GM18909 (cell line): ENCODE results near the gene FAXDC2.

Experiments used
- ATAC-seq: cut with Tn5 transposase; IDR thresholded peaks from one replicate; pipeline ENCODE4 v1.9.1; 2021; ENCODE audit warnings: mild to moderate bottlenecking; ENCODE audit not compliant: unreplicated experiment, poor library complexity

Gene FAXDC2, protein sequence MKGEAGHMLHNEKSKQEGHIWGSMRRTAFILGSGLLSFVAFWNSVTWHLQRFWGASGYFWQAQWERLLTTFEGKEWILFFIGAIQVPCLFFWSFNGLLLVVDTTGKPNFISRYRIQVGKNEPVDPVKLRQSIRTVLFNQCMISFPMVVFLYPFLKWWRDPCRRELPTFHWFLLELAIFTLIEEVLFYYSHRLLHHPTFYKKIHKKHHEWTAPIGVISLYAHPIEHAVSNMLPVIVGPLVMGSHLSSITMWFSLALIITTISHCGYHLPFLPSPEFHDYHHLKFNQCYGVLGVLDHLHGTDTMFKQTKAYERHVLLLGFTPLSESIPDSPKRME

GRCh38 chr5:154850255-154851062, at the start of gene FAXDC2:
FAXDC2 (minus strand) TSS chr5:154850603; CDS start chr5:154838178, 12,425 bp downstream.
- ATAC-seq: peak; percentile 67

DNA sequence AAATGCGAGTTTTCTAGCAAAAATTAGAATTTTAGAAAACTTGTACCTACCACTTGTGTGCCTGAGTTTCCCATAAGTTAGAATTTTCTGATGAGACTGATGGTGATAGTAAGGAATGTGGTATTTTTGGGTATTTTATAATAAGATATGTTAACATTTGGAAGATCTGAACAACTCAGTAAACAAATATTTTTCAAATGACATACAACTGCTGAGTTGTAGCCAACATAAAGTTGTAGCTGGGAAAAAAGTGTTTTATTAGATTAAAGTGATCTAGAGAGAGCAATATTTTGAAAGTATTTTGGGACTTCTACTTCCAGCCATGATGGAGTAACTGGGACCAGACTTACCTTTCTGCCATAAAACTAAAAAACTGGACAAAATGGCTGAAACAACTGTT, 49.7 kb upstream of the FAXDC2 start:
- no peak for ATAC-seq

- no peak for ATAC-seq
These were observed 48.9 kb upstream of the FAXDC2 start for GRCh38 chr5:154899151-154899816.

DNA sequence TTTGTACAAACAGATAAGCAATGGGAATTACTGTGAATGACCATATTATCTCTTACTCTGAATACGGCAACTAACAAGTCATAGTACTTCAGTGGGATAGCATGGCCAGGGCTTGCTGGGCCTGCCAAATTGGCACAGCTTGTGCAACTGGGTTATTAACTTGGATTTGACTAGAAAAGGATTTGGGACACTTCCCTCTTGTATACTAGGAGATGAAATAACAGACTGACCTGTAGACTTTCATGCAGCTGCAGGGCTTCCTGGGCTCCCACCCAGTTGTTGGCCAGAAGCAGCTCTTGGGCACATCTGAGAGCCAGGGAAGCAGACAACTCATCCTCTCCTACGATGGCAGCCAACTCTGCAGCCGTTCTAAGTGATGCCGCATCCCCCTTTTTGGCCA, 47.8 kb upstream of the FAXDC2 start:
- ATAC-seq: no peak

DNA sequence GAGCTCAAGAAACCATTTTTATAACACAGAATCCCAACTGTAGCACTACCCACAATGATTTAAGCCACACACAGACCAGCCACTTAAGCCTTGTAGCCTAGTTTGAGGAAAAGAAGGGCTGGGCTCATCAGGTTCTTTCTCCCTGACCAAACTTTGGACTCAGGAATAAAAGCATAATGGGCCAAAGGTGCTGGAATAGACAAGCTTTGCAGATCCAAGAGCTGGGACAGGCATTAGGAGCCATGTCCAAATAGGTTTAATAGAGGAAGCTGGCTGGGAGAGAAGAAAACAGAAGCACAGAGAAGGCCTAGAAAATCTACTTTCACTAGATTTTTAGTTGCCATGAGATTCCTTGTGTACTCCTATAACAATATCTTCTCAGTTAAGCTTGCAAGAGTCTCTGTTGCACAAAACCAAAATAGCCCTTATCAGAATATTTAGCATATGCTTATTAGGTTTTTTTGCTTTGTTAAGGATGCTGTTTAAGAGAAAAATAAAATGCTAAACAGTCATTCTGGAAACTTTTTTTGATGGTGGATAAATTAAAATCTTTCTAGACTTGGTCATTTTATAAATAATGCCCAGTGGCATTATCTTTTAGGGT, 46.3 kb upstream of the FAXDC2 start:
- no peak for ATAC-seq

DNA sequence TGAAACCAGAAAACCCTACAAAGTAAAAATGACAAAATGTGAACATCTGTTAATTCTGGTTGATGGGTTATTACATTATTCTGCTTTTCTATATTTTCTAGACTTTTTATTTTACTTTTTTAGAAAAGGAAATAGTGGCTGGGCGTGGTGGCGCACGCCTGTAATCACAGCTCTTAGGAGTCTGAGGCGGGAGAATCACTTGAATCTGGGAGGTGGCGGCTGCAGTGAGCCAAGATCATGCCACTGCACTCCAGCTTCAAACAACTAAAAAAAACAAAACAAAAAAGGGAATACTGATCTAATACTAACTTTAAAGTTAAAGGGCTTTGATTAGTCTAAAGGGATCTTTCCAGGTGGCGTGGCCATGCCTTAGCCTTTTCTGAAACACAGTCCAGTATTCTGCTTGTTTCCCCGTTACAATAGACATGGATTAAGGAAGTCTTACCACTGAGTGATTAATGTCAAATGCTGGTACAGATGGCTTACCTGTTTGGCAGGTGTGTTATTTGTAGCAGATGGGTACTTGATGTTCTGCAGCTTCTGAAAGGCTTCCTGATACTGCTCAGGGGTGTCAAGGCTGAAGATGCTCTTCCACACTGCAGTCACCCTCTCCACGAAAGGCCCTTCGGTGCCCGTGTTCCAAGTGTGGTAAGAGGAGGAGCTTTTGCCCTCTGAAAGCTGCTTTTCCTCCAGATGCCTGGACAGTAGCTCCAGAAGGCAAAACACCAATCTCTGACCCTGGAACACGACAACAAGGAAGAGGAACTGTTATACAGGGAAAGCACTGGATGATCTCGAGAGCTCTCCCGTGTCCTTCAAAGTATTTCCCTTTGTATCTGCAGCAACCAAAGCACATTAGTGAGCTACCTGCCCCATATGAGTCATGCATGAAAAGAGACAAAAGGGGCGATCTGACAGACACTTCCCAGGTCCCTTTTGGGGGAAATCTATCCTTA, 45.5 kb upstream of the FAXDC2 start:
- no peak for ATAC-seq

DNA sequence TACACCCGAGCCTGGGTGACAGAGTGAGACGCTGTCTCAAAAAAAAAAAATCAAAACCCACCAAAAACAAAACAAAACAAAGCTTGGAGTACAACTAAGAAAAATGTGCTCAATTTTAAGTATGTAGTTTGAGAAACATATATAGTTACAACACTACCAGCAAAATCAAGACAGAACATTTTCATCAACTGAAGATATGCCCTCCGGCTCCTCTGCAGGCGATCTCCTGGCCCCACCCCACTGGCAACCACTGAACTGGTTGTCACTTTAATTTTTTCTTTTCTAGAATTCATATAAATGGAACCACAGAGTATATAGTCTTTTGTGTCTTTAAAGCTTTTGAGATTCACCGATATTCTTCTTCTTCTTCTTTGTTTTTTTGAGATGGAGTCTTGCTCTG, 43.0 kb upstream of the FAXDC2 start:
- ATAC-seq: no peak

- ATAC-seq: no peak
These were observed 42.0 kb upstream of the FAXDC2 start for GRCh38 chr5:154892369-154892771.

GRCh38 chr5:154885439-154885838, 35.0 kb upstream of the FAXDC2 start:
- no peak for ATAC-seq

DNA sequence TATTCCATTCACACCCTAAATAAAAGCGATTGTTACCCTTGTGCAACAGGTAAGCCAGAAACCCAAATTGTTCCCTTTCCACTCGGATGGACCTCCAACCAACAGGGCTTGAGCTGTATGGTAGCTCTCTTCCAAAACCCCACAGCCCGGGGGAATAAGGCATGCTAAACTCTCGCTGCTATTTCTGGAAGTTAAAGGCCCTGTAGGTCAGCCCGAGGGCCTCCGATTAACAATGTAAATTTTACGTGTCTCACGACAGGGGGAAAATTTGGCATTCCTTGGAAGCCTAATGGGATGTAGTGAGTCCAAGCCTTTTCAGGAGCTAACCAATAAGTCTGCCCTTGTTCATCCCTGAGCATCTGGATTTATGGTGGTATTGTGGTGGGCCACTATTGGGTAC, 34.0 kb upstream of the FAXDC2 start:
- ATAC-seq: no peak

DNA sequence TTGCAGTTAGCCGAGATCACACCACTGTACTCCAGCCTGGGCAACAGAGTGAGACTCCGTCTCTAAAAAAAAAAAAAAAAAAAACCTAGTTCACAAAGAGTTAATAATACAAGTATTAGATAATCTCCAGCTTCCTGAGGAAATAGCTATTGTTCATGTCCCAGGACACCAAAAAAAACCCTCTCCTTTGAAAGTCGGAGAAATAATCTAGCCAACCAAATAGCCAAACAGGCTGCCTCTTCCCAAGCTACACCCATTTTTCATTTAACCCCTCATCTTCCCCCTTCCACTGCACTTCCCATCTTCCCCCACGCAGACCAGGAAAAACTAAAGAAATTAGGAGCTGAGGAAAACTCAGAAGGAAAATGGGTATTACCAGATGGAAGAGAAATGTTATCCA, 31.6 kb upstream of the FAXDC2 start:
- ATAC-seq: no peak

DNA sequence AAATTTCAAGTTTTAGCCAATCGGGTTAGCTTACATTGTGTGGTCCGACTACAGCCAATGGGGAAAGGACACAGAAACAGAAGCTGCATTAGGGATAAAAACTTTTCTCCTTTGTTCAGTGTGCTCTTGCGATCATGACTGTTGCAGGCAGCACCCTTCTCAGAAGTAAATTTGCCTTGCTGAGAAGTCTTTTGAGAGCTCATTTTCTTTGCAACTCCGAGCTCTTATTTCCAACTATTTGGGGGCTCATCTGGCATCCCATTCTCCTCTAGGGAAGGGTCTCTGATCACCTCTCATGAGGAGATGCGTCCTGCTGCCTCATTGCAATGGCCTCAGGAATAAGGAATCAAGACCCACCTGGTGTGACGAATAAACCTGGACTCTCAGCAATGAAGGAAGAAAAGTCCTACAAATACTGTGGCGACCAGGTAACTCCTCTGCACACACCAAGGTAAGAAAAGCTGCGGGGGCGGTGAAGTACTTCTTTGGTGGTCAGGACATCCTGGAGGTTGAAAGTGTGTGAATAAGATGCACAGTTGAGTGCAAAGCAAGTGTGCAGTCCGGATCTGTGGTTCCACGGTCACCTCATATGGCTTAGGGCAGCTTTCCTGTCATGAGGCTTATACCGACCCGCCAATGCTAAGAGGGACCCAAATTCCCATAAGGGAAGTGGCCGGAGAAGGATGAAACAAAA, 28.4 kb upstream of the FAXDC2 start:
- no peak for ATAC-seq

GRCh38 chr5:154873791-154874331, 23.5 kb upstream of the FAXDC2 start:
- ATAC-seq: no peak

DNA sequence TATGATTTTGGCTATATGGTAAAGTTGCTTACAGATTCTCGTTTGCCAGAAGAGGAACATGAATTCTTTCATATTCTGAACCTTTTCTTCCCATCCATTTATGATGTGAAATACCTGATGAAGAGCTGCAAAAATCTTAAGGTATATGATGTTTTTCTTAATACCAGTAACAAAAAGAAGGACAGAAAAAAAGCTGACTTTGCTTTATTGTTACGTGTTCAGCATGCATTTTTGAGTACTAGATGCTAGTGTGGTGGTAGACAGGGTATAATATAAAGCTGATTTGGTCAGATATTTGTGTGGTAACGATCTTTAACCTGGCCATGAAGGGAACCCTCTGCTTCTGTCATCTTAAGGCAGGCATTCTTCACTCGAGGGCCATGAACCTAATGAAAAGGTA, 21.3 kb upstream of the FAXDC2 start:
- no peak for ATAC-seq

GRCh38 chr5:154868702-154869101, 18.3 kb upstream of the FAXDC2 start:
- no peak for ATAC-seq

GRCh38 chr5:154866841-154867240, 16.4 kb upstream of the FAXDC2 start:
- no peak for ATAC-seq

- no peak for ATAC-seq
These were observed 15.2 kb upstream of the FAXDC2 start for GRCh38 chr5:154865466-154866184.
